Measurements from ENCODE around the gene CPNE5. TPM values are rescaled to one million over a fixed set of nuclear protein-coding genes. Genes with fewer than 3 reads are reported as not detected.

Gene CPNE5
- total RNA-seq, 1 experiment from 2014 or later, result 0.37 TPM

- H3K9me2 ChIP-seq (ENCODE audit: insufficient read depth), result no peaks in the 10 kb centered on the region
- no peaks in the 10 kb centered on the region for H3K36me3 ChIP-seq (ENCODE audit: low read depth)
- no peak overlapping the region for H3K4me3 ChIP-seq
- no peak overlapping the region for H2AFZ ChIP-seq
- no peaks in the 10 kb centered on the region for H3K4me1 ChIP-seq (replicated peaks; ENCODE audit: insufficient read depth)
- TF ChIP-seq EZH2 (IDR thresholded peaks at IDR 0.05; ENCODE audit: low read depth), result no peak
- no peak for TF ChIP-seq CTCF (conservative IDR thresholded peaks at IDR 0.05)
- no peak overlapping the region for H3K27ac ChIP-seq
- H3F3A ChIP-seq (ENCODE audit: insufficient read depth, low read depth), result no peaks in the 10 kb centered on the region
- CTCF ChIA-PET, result interaction anchor here (0.9 kb wide), 1 partner anchor 107 kb away, joined by 3 read pairs; no protein-coding TSS in a partner anchor
- no peaks in the 10 kb centered on the region for H3K27me3 ChIP-seq (ENCODE audit: insufficient read depth, low read depth)
- no peak for DNase-seq
- no peak overlapping the region for H3K4me2 ChIP-seq
- H3K9me3 ChIP-seq (ENCODE audit: insufficient read depth, low read depth), result no peaks in the 10 kb centered on the region
- intact Hi-C loops (cut with micrococcal nuclease; ENCODE audit: unreplicated experiment), result no loop called here
- no peaks in the 10 kb centered on the region for H4K20me1 ChIP-seq (ENCODE audit: insufficient read depth)
- H3K79me2 ChIP-seq (ENCODE audit: low read depth), result no peaks in the 10 kb centered on the region
- POLR2A ChIA-PET (ENCODE audit: unreplicated experiment), result interaction anchor here (0.6 kb wide), 1 partner anchor 13 kb away, joined by 5 read pairs; no protein-coding TSS in a partner anchor
- no TSS peak for BruUV-seq (replicated peaks)
These were observed 116.9 kb downstream of the CPNE5 start for GRCh38 chr6:36722365-36722764.

GRCh38 chr6:36721369-36722140 is 117.7 kb downstream of the CPNE5 start:
- Histone ChIP-seq H3K4me2 (no peak overlapping the region), H3F3A (ENCODE audit: insufficient read depth, low read depth) (no peaks in the 10 kb centered on the region), H3K36me3 (ENCODE audit: low read depth) (no peaks in the 10 kb centered on the region), H3K9me3 (ENCODE audit: insufficient read depth, low read depth) (no peaks in the 10 kb centered on the region), H3K79me2 (ENCODE audit: low read depth) (no peaks in the 10 kb centered on the region), H3K4me1 (replicated peaks; ENCODE audit: insufficient read depth) (no peaks in the 10 kb centered on the region), H3K4me3 (no peak overlapping the region), H3K27me3 (ENCODE audit: insufficient read depth, low read depth) (no peaks in the 10 kb centered on the region), H2AFZ (no peak overlapping the region), H3K9me2 (ENCODE audit: insufficient read depth) (no peaks in the 10 kb centered on the region), H4K20me1 (ENCODE audit: insufficient read depth) (no peaks in the 10 kb centered on the region), H3K27ac (no peak overlapping the region)
- intact Hi-C loops (cut with micrococcal nuclease; ENCODE audit: unreplicated experiment), result no loop called here
- no peak for TF ChIP-seq EZH2 (IDR thresholded peaks at IDR 0.05; ENCODE audit: low read depth)
- TF ChIP-seq CTCF (conservative IDR thresholded peaks at IDR 0.05), result no peak
- BruUV-seq (replicated peaks), result no TSS peak
- POLR2A ChIA-PET (ENCODE audit: unreplicated experiment), result no interaction called here
- peak in 1 of 2 experiments; percentile 24 for DNase-seq
- CTCF ChIA-PET, result no interaction called here

GRCh38 chr6:36720251-36721141 is 118.7 kb downstream of the CPNE5 start:
- POLR2A ChIA-PET (ENCODE audit: unreplicated experiment), result interaction anchor here (0.5 to 0.6 kb wide), 2 partner anchors 33 to 124 kb away, joined by 4 to 9 read pairs; no protein-coding TSS in a partner anchor

More at GRCh38 chr6:36720251-36721141, 118.7 kb downstream of the CPNE5 start:
- Histone ChIP-seq H3K27me3 (ENCODE audit: insufficient read depth, low read depth) (no peaks in the 10 kb centered on the region), H3K9me2 (ENCODE audit: insufficient read depth) (no peaks in the 10 kb centered on the region), H3F3A (ENCODE audit: insufficient read depth, low read depth) (no peaks in the 10 kb centered on the region), H3K4me1 (replicated peaks; ENCODE audit: insufficient read depth) (no peaks in the 10 kb centered on the region), H2AFZ (no peak overlapping the region), H3K36me3 (ENCODE audit: low read depth) (no peaks in the 10 kb centered on the region), H3K4me2 (no peak overlapping the region), H3K9me3 (ENCODE audit: insufficient read depth, low read depth) (no peaks in the 10 kb centered on the region), H4K20me1 (ENCODE audit: insufficient read depth) (no peaks in the 10 kb centered on the region), H3K79me2 (ENCODE audit: low read depth) (no peaks in the 10 kb centered on the region), H3K4me3 (no peak overlapping the region), H3K27ac (no peak overlapping the region)
- intact Hi-C loops (cut with micrococcal nuclease; ENCODE audit: unreplicated experiment), result no loop called here
- no peak for DNase-seq
- CTCF ChIA-PET, result interaction anchor here (0.6 kb wide), 2 partner anchors 58 to 487 kb away, joined by 3 to 5 read pairs; no protein-coding TSS in a partner anchor
- TF ChIP-seq CTCF (conservative IDR thresholded peaks at IDR 0.05) (no peak), EZH2 (IDR thresholded peaks at IDR 0.05; ENCODE audit: low read depth) (no peak)
- no TSS peak for BruUV-seq (replicated peaks)

Data from PC-9 (cell line).